ENCODE measurements around the gene RNF135.
"Not testable (repeated sequence)": the region's sequence is repeated elsewhere in the genome, so short reads cannot be mapped to it uniquely, and the experiment has no call there.

Gene RNF135

DNA sequence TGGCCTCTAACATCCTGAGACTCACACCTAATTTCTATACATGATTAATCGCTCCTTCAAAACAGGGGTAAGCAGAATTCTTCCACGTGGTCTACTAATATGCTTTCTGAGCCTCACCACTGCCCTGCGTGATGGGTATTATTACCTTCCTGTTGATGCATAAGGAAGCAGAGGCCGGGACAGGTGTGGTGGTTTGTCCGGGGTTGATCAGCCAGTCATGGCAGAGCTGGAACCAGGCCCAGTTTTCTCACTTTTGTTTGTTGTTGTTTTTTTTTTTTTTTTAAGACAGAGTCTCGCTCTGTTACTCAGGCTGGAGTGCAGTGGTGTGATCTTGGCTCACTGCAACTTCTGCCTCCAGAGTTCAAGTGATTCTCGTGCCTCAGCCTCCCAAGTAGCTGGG lies 31.2 kb downstream of the RNF135 start:
- DNase-seq (ENCODE audit: low read depth): no peak

DNA sequence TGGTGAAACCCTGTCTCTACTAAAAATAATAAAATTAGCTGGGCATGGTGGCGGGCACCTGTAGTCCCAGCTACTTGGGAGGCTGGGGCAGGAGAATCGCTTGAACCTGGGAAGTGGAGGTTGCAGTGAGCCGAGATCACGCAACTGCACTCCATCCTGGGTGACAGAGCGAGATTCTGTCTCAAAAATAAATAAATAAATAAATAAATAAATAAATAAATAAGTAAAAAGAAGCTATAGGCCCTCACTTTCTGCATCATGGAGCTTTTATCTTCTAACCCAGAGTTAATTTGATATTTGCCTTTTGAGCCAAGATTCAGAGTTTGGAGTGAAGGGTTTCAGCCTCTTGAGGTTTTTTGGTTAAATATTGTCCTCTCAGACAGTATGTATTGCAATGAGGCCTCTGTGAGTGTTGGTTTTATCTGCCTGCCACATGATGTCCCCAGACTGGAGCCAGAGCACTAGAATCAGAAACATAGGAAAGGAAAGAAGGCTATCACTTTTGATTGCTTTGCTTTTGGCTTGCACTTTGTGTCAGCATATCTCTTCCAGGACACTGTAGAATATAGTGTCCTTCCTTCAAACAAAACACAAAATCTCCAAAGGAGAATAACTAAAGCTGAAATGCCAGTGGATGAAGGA lies 32.5 kb downstream of the RNF135 start:
- DNase-seq (ENCODE audit: low read depth): no peak

DNA sequence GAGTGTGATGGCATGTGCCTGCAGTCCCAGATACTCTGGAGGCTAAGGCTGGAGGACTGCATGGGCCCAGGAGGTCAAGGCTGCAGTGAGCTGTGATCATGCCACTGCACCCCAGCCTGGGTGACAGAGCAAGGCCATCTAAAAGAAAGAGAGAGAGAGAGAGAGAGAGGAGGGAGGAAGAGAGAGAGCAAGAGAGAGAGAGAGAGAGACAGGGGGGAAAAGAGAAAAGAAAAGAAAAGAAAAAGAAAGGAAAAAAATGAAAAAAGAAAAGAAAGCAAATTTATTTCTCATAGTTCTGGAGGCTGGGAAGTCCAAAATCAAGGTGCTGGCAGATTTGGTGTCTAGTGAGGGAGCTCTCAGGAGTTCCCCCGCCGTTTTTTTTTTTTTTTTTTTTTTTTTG lies 33.3 kb downstream of the RNF135 start:
- no peak for DNase-seq (ENCODE audit: low read depth)

DNA sequence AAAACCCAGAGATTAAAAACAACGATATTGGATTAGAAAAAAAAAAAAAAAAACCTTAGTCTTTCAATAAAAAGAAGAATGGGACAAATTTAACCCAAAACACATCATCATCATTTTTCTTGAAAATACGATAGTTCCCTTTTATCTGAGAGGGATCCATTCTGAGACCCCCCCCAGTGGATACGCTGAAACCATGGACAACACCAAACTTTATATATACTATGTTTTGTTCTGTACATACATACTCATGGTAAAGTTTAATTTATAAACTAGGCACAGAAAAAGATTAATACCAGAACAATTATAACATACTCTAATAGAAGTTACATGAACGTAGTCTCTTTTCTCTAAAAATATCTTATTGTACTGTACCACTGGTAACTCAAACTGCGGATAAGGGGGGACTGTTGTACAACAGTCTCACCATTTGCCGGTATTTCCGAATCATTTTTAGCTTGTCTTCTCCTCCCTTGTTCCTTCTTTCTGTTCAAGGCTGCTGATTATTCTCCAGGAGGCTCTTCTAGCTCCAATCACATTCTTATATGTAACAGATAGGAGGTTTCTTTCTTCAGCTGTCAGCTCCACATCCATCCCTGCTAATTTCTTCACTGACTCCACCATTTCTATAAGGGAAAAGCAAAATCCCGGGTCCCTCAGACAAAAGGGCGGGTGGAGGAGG lies 37.0 kb downstream of the RNF135 start:
- no peak for DNase-seq (ENCODE audit: low read depth)

DNA sequence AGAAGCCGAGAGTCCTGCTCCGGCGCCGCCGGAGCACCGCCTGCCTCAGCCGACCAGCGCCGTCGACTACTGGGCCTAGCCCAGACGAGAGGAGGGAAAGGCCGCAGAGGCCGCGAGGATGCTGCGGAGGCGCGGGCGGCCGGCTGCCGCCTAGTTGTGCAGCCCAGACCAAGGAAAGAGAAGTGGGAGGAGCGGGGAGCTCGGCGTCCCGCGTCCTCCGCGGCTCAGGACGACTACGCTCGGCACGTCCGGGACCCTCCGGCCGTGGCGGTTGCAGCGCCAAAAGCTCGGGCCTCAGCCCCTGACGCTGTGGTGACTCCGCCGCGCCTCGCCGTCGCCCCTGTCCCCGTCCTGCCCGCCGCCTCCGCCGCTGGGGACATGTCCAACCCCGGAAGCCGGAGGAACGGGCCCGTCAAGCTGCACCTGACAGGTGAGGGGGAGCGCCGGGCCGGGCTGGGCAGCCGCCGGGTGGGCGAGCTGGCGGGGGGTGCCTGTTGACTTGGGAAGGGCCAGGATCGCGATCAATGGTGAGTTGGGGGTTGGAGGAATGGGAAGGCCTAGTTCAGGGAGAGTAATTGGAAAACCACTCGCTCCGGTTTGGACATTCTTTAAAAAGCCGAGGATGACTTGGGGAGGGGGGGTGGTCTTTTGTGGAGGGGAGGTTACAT lies 37.7 kb downstream of the RNF135 start:
- DNase-seq (ENCODE audit: low read depth): peak; percentile 33

DNA sequence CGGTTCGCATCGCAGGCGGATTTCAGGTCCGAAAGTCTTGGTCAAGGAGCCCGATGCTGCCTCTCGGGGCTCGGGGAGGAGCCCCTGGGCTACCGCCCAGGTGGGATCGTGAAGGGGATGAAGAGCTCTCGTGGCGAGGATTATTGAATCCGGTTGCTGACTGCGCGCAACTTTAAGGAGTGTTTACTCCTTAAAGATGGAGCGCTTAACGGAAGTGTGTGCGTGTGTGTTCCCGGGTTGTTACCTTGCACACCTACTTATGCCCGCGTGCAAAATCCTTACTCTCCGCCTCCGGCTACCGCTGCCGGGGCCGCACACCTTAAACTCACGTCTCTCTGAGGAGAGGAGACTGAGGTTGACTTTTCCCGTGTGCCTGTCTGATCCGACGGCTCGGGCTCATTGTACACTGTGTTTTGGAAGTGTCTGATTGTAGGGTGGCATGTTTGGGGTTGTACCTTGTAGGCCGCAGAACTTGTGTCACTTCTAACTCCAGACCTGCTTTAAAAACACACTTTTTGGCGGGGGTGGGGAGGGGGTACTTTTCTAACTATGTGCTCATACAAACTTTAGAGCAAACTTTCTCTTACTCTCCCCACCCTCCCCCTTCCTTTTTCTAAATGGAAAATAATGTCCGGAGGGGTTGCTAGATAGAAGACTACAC lies 38.3 kb downstream of the RNF135 start:
- DNase-seq (ENCODE audit: low read depth): peak; percentile 7

DNA sequence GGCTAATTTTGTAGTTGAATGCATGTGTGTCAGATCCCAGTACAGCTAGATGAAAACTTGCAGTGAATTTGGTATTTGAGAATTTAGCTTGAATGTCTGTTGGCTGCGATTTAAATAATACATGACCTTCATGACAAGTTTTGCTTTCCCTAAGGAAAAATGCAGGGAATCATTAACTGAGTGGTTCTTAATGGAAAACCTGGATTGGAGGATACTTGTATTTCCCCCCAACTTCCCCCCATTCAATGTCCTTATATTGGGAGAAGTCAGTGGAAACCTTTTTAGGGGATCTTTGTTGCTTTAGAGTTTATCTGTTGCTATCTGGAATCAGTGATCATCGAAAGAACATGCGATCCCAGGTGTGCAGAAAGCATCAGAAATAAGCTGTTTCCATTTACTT lies 39.2 kb downstream of the RNF135 start:
- not testable (repeated sequence) for DNase-seq (ENCODE audit: low read depth)

DNA sequence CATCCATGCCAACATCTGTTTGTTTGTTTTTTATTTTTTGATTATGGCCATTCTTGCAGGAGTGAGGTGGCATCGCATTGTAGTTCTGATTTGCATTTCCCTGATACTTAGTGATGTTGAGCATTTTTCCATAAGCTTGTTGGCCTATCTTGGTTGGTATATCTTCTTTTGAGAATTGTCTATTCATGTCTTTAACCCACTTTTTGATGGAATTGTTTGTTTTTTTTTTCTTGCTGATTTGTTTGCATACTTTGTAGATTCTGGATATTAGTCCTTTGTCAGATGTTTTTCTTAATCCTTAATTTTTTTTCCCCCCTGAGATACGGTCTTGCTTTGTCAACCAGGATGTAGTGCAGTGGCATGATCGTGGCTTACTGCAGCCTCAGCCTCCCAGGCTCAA lies 43.0 kb downstream of the RNF135 start:
- DNase-seq (ENCODE audit: low read depth): no peak

DNA sequence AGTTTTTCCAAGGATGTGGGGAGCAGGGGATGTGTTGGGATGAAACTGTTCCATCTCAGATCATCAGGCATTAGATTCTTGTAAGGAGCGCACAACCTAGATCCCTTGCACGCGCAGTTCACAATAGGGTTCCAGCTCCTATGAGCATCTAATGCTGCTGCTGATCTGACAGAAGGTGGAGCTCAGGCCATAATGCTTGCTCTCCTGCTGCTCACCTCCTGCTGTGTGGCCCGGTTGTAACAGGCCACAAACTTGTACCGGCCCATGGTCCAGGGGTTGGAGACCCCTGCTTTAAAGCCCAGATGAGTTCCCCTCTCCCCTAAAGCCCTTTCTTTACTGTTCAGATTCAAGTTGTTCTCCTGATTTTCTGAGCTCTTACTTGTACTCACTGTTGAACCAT lies 44.8 kb downstream of the RNF135 start:
- DNase-seq (ENCODE audit: low read depth): no peak

DNA sequence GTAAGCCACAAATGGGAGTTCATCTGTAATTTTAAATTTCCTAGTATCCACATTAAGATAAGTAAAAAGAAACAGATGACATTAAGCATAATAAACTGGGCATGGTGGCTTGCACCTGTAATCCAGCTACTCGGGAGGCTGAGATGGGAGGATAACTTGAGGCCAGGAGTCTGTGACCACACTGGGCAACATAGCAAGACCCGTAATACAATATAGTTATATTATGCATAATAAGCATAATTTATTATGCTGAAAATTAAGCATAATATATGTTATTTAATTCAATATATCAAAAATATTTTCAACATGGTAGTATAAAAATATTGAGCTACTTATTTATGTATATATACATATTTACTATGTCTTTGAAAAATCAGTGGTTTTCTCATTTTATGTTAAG lies 48.2 kb downstream of the RNF135 start:
- no peak for DNase-seq (ENCODE audit: low read depth)

DNA sequence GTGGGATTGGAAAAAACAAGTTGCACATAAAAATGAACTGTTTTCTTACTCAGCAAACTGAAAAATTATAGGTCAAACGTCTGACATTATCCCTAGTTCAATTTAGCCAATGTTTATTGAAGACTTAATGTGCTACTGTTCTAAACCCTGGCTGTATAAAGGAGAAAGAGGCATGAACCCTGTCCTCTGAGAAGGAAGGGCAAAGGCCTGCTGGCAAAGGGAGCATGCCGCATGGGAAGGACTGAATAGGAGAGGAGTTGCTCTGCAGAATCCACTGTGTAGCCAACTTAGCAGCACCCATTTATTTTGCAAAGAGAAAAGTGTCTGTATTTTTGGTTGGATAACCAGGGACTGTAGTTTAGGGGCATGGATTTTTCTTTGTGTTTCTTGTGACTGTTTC lies 52.3 kb downstream of the RNF135 start:
- DNase-seq (ENCODE audit: low read depth): not testable (repeated sequence)

DNA sequence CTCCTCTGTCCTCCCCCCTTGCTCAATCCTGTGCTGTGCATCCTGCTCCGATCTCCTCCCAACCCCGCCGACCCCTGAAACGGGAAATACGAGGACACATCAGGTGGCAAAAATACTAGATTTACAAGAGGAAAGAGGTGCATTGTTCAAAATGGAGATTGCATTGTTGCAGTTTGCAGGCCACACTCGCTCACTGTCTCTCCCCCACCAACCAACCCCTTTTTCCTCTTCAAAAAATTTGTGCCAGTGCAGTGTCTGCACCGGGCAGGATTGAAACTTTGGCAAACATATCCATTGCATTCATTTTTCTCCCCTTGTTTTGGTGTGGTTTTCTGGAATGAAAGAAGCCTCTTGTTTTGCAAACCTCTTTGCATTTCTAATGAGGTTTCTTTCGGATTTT lies 61.0 kb downstream of the RNF135 start:
- DNase-seq (ENCODE audit: low read depth): no peak

DNA sequence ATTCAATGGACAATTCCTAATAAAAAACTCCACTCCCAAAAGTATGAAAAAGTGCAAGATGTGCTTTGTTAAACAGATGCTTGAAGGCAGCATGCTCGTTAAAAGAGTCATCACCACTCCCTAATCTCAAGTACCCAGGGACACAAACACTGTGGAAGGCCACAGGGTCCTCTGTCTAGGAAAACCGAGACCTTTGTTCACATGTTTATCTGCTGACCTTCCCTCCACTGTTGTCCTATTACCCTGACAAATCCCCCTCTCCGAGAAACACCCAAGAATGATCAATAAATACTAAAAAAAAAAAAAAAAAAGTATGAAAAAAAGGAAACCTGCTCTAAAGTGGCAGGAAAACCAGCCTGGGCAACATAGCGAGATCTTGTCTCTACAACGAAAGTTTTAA lies 64.8 kb downstream of the RNF135 start:
- DNase-seq (ENCODE audit: low read depth): not testable (repeated sequence)

DNA sequence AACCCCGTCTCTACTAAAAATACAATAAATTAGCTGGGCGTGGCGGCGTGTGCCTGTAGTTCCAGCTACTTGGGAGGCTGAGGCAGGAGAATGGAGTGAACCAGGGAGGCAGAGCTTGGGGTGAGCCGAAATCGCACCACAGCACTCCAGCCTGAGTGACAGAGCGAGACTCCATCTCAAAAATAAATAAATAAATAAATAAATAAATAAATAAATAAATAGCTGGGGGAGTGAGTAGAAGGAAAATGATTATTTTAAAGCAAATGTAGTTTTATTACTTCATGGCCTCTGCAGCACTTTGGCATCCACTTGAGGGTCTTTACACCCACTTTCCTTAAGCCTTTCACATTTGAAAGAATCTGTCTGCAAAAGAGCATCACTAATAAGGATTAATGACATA lies 70.0 kb downstream of the RNF135 start:
- not testable (repeated sequence) for DNase-seq (ENCODE audit: low read depth)

DNA sequence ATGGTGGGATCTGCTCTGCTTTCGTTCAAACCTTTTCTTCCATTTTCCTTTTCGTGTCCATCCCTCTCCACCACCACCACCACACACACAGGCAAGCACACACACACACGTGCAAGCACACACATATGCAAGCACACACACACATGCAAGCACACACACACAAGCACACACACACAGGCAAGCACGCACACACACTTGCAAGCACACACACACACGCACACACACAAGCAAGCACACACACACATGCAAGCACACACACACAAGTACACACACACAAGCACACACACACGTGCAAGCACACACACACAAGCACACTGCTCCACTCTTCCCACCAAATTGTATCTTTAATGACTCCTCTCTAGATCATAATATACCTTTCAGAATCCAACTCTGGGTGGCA lies 71.5 kb downstream of the RNF135 start:
- not testable (repeated sequence) for DNase-seq (ENCODE audit: low read depth)

DNA sequence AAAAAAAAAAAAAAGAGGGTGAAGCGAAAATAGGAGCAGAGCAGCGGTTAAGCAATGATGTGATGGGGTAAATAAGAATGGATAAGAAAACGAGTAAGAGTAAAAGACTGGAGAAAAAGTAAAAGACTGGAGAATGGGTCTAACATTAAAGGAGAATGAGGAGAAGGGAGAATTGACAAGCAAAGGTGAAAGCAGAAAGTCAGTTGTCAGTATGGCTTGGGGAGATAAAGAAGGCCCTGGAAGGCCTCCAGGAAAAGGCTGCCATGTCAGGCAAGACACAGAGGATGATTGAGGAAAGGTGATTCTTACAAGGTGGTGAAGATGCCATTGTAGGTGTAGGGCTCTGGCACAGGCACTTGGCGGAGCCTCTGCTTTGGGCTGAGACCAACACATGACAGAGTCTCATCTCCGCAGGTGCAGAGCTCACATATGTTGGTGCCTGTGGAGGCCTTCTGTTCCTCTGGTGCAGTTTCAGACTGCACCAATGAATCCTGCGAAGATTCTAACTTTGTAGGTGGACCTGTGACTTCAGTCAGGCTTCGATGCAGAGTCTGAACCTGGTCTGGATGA lies 76.1 kb downstream of the RNF135 start:
- DNase-seq (ENCODE audit: low read depth): not testable (repeated sequence)

DNA sequence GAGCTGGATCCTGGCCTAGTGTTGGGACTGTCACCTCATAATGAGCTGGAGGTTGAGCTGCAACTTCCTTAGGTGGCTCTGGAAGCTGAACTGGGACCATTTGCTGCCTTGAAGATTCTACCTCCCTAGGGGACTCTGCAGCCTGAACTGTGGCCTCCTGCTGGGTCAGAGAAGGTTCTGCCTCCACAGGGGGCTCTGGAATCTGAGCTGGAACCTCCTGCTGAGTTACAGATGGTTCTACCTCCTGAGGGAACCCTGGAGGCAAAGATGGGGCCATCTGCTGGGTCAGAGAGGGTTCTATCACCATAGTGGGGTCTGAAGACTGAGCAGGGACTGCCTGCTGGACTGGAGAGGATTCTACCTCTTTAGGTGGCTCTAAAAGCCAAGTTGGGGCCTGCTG lies 77.3 kb downstream of the RNF135 start:
- no peak for DNase-seq (ENCODE audit: low read depth)

DNA sequence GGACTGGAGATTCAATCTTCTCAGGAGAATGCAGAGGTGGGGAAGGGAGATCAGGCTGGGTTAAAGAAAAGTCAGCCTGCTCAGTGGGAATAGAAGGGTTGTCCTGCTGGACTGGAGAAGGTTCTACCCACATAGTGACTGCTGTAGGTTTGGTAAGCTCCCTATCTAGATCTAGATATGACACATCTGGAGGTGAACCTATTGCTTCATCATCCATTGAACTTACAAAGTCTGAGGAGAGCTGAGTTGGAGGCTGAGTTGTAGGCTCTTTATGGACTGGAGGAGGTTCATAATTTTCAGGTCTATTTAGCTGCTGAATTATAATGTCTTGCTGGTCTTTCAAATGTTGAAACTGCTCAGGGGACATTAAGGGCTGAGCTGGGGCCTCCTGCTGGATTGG lies 77.9 kb downstream of the RNF135 start:
- DNase-seq (ENCODE audit: low read depth): no peak

All from activated T-helper 9 cell treated with anti-CD3 and anti-CD28 coated beads, Interleukin-2, amount 50 U/mL, for 16 hours (primary cell).